ENCODE results near the gene IGF2BP2.

The IGF2BP2 gene

GRCh38 chr3:185823078-185824044 is 1.5 kb downstream of the IGF2BP2 start:
- peaks cover 4% of the 10 kb centered on the region for H3K79me1 ChIP-seq (ENCODE audit: low read depth, low read length)
- H3K9ac ChIP-seq (ENCODE audit: low read depth, low read length, poor library complexity): peak overlapping the region; percentile 86
- peak overlapping the region; percentile 98 for H2AK5ac ChIP-seq (ENCODE audit: low read depth, low read length)
- WGBS, 2 donors (ENCODE audit: extremely low coverage in 2 of 2, insufficient read length in 2 of 2, insufficient replicate concordance in 1 of 2): no CpG with 5 or more reads among the region's 84 CpGs
- peak overlapping the region; percentile 97 for H2BK5ac ChIP-seq (ENCODE audit: low read length)
- no peak overlapping the region for H3K23ac ChIP-seq (ENCODE audit: low read depth, low read length, poor library complexity)
- DNase-seq (ENCODE audit: low spot score): no peak
- peak overlapping the region; percentile 53 for H3K4ac ChIP-seq (ENCODE audit: low read length)
- H2BK15ac ChIP-seq (ENCODE audit: low read length): peak overlapping the region; percentile 58
- no peaks in the 10 kb centered on the region for H3K27me3 ChIP-seq (ENCODE audit: control insufficient read depth in 3 of 3, insufficient read depth in 3 of 3, low read depth in 1 of 3, low read length in 3 of 3)
- H3K4me1 ChIP-seq (ENCODE audit: control insufficient read depth in 2 of 2, insufficient read depth in 1 of 2, low read depth in 1 of 2, low read length in 2 of 2): peaks cover 2 to 20% of the 10 kb centered on the region in 2 donors
- peak overlapping the region; percentile 72 to 99 for H3K4me3 ChIP-seq (ENCODE audit: low read length in 2 of 2)
- H3K14ac ChIP-seq (ENCODE audit: low read length): peak overlapping the region; percentile 89
- peak overlapping the region; percentile 100 for H3K18ac ChIP-seq (ENCODE audit: low read length)
- peak overlapping the region; percentile 49 for H3K4me2 ChIP-seq (ENCODE audit: insufficient read depth, low read length, poor library complexity, severe bottlenecking)
- H3K27ac ChIP-seq (replicated peaks; ENCODE audit: low read length): peak overlapping the region; percentile 98
- H4K91ac ChIP-seq (ENCODE audit: low read depth, low read length, poor library complexity): no peak overlapping the region
- no peak overlapping the region for H4K8ac ChIP-seq (ENCODE audit: low read depth, low read length)
- H3K36me3 ChIP-seq (replicated peaks in 1 of 2; ENCODE audit: control insufficient read depth in 2 of 2, insufficient read depth in 2 of 2, low read length in 2 of 2): peaks cover 2 to 15% of the 10 kb centered on the region in 2 donors
- H3K9me3 ChIP-seq (replicated peaks in 1 of 2; ENCODE audit: control insufficient read depth in 2 of 2, insufficient read depth in 1 of 2, low read depth in 1 of 2, low read length in 2 of 2): peaks cover 3 to 13% of the 10 kb centered on the region in 2 donors
- peak overlapping the region; percentile 67 for H2AFZ ChIP-seq (ENCODE audit: low read length)
- no peak overlapping the region for H2BK12ac ChIP-seq (ENCODE audit: low read length)
- H2BK120ac ChIP-seq (ENCODE audit: low read depth, low read length): peak overlapping the region; percentile 87

DNA sequence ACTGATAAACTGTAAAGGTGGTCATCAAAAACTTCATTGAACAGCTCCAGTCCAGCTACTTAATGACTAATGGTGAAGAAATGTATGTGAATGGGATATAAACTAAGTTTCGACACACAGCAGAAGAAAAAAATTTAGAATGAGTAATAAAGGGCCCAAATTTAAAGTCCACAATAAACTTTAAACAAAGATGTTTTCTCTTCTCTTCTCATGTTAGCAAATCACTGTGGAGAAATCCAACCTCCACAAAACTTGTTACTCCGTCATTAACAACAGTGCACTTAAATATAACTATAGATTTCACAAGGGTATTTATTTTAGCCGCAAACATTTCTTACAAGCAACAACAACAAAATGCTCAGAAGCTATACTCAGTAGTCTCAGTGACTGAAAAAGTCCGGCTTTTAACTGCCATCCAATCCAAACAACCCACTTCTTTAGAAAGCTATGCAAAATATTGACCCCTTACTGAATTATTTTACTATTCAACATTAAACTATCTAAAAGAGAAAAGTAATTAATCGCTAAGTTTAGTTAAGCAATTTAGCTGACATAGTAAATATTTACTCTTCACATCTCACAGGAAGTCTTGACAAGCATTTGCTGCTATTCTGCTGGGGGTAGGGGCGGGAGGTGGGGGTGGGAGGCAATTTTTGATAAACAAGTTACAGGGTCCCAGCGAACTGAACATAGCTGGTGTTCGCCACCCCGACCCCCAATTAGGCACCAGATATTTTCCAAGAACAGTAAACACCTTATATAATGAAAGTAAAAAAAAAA is 2.4 kb downstream of the IGF2BP2 start:
- H3K4me1 ChIP-seq (ENCODE audit: control insufficient read depth in 2 of 2, insufficient read depth in 1 of 2, low read depth in 1 of 2, low read length in 2 of 2): peaks cover 5 to 22% of the 10 kb centered on the region in 2 donors
- no peak overlapping the region for H3K9ac ChIP-seq (ENCODE audit: low read depth, low read length, poor library complexity)
- H3K18ac ChIP-seq (ENCODE audit: low read length): no peak overlapping the region
- no peak overlapping the region for H3K14ac ChIP-seq (ENCODE audit: low read length)
- H3K27ac ChIP-seq (replicated peaks; ENCODE audit: low read length): no peak overlapping the region
- peak overlapping the region in 1 of 2 donors; percentile 72 for H3K4me3 ChIP-seq (ENCODE audit: low read length in 2 of 2)
- no peak overlapping the region for H3K23ac ChIP-seq (ENCODE audit: low read depth, low read length, poor library complexity)
- H3K27me3 ChIP-seq (ENCODE audit: control insufficient read depth in 3 of 3, insufficient read depth in 3 of 3, low read depth in 1 of 3, low read length in 3 of 3): no peaks in the 10 kb centered on the region
- H3K4me2 ChIP-seq (ENCODE audit: insufficient read depth, low read length, poor library complexity, severe bottlenecking): peak overlapping the region; percentile 32
- DNase-seq (ENCODE audit: low spot score): no peak
- H4K8ac ChIP-seq (ENCODE audit: low read depth, low read length): no peak overlapping the region
- H3K79me1 ChIP-seq (ENCODE audit: low read depth, low read length): peaks cover 4% of the 10 kb centered on the region
- WGBS, 2 donors (ENCODE audit: extremely low coverage in 2 of 2, insufficient read length in 2 of 2, insufficient replicate concordance in 1 of 2): no CpG with 5 or more reads among the region's 9 CpGs
- no peak overlapping the region for H3K4ac ChIP-seq (ENCODE audit: low read length)
- no peak overlapping the region for H2BK15ac ChIP-seq (ENCODE audit: low read length)
- no peak overlapping the region for H4K91ac ChIP-seq (ENCODE audit: low read depth, low read length, poor library complexity)
- H2AFZ ChIP-seq (ENCODE audit: low read length): no peak overlapping the region
- no peak overlapping the region for H2BK120ac ChIP-seq (ENCODE audit: low read depth, low read length)
- no peak overlapping the region for H2AK5ac ChIP-seq (ENCODE audit: low read depth, low read length)
- H3K36me3 ChIP-seq (replicated peaks in 1 of 2; ENCODE audit: control insufficient read depth in 2 of 2, insufficient read depth in 2 of 2, low read length in 2 of 2): peaks cover 0 to 8% of the 10 kb centered on the region in 2 donors
- no peak overlapping the region for H2BK5ac ChIP-seq (ENCODE audit: low read length)
- H3K9me3 ChIP-seq (replicated peaks in 1 of 2; ENCODE audit: control insufficient read depth in 2 of 2, insufficient read depth in 1 of 2, low read depth in 1 of 2, low read length in 2 of 2): peaks cover 0 to 4% of the 10 kb centered on the region in 2 donors
- H2BK12ac ChIP-seq (ENCODE audit: low read length): no peak overlapping the region

GRCh38 chr3:185820973-185821758 is 3.7 kb downstream of the IGF2BP2 start:
- Histone ChIP-seq H3K4me1 (ENCODE audit: control insufficient read depth in 2 of 2, insufficient read depth in 1 of 2, low read depth in 1 of 2, low read length in 2 of 2) (peaks cover 5 to 22% of the 10 kb centered on the region in 2 donors), H3K18ac (ENCODE audit: low read length) (no peak overlapping the region), H2AK5ac (ENCODE audit: low read depth, low read length) (no peak overlapping the region), H3K4me2 (ENCODE audit: insufficient read depth, low read length, poor library complexity, severe bottlenecking) (no peak overlapping the region), H2BK12ac (ENCODE audit: low read length) (no peak overlapping the region), H2AFZ (ENCODE audit: low read length) (no peak overlapping the region), H4K91ac (ENCODE audit: low read depth, low read length, poor library complexity) (no peak overlapping the region), H3K27ac (replicated peaks; ENCODE audit: low read length) (no peak overlapping the region), H3K9ac (ENCODE audit: low read depth, low read length, poor library complexity) (no peak overlapping the region), H3K79me1 (ENCODE audit: low read depth, low read length) (peaks cover 4% of the 10 kb centered on the region), H3K23ac (ENCODE audit: low read depth, low read length, poor library complexity) (no peak overlapping the region), H3K14ac (ENCODE audit: low read length) (no peak overlapping the region), H3K27me3 (ENCODE audit: control insufficient read depth in 3 of 3, insufficient read depth in 3 of 3, low read depth in 1 of 3, low read length in 3 of 3) (no peaks in the 10 kb centered on the region), H2BK15ac (ENCODE audit: low read length) (no peak overlapping the region), H3K4ac (ENCODE audit: low read length) (no peak overlapping the region), H3K36me3 (replicated peaks in 1 of 2; ENCODE audit: control insufficient read depth in 2 of 2, insufficient read depth in 2 of 2, low read length in 2 of 2) (peaks cover 0 to 3% of the 10 kb centered on the region in 2 donors), H2BK120ac (ENCODE audit: low read depth, low read length) (no peak overlapping the region), H3K4me3 (ENCODE audit: low read length in 2 of 2) (peak overlapping the region in 1 of 2 donors; percentile 12), H4K8ac (ENCODE audit: low read depth, low read length) (no peak overlapping the region), H2BK5ac (ENCODE audit: low read length) (no peak overlapping the region), H3K9me3 (replicated peaks in 1 of 2; ENCODE audit: control insufficient read depth in 2 of 2, insufficient read depth in 1 of 2, low read depth in 1 of 2, low read length in 2 of 2) (no peaks in the 10 kb centered on the region)
- no CpG with 5 or more reads among the region's 6 CpGs for WGBS, 2 donors (ENCODE audit: extremely low coverage in 2 of 2, insufficient read length in 2 of 2, insufficient replicate concordance in 1 of 2)
- DNase-seq (ENCODE audit: low spot score): no peak

Measured in neuronal stem cell (in vitro differentiated cells).